WTC11 (cell line): ENCODE data around the gene AADACL4.

Experiments used
- ELF4 ChIP-seq: sonication (generic); formaldehyde crosslinking; IDR thresholded peaks from 2 replicates; pipeline ENCODE4 v1.8.1; 2022; ENCODE audit warnings: low read depth, mild to moderate bottlenecking, moderate library complexity, missing genetic modification reagents
- JUN ChIP-seq: sonication (generic); formaldehyde crosslinking; IDR thresholded peaks from 2 replicates; pipeline ENCODE4 v1.8.0; 2023; ENCODE audit warnings: mild to moderate bottlenecking, missing genetic modification reagents
- NR1H2 ChIP-seq: sonication (generic); formaldehyde crosslinking; IDR thresholded peaks from 2 replicates; pipeline ENCODE4 v1.9.0; 2021; ENCODE audit warnings: mild to moderate bottlenecking, moderate library complexity, missing genetic modification reagents
- RELA ChIP-seq: sonication (generic); formaldehyde crosslinking; IDR thresholded peaks from 2 replicates; pipeline ENCODE4 v1.8.1; 2022; ENCODE audit warnings: missing genetic modification reagents, mild to moderate bottlenecking, borderline replicate concordance
- TP53 ChIP-seq: sonication (generic); formaldehyde crosslinking; IDR thresholded peaks from 2 replicates; pipeline ENCODE4 v1.8.1; 2023; ENCODE audit warnings: mild to moderate bottlenecking, missing genetic modification reagents
- TF ChIP-seq, protein P1 (sequence below): sonication (generic); formaldehyde crosslinking; IDR thresholded peaks from 2 replicates; pipeline ENCODE4 v1.8.1; 2023; ENCODE audit warnings: mild to moderate bottlenecking, moderate library complexity, missing genetic modification reagents
- TF ChIP-seq, protein P2 (sequence below): fragments of 200-600 bp; IDR thresholded peaks from 2 replicates; pipeline ENCODE4 v1.8.0; 2022; ENCODE audit warnings: antibody characterized with exemption
- TF ChIP-seq, protein P3 (sequence below): sonication (generic); formaldehyde crosslinking; IDR thresholded peaks from 2 replicates; pipeline ENCODE4 v1.8.1; 2022; ENCODE audit warnings: low read depth, missing genetic modification reagents, borderline replicate concordance
- TF ChIP-seq, protein P4 (sequence below): sonication (generic); formaldehyde crosslinking; IDR thresholded peaks from 2 replicates; pipeline ENCODE4 v1.8.0; 2022; ENCODE audit warnings: mild to moderate bottlenecking, missing genetic modification reagents
- TF ChIP-seq, protein P5 (sequence below): sonication (generic); formaldehyde crosslinking; IDR thresholded peaks from 2 replicates; pipeline ENCODE4 v1.8.1; 2023; ENCODE audit warnings: mild to moderate bottlenecking, missing genetic modification reagents

DNA sequence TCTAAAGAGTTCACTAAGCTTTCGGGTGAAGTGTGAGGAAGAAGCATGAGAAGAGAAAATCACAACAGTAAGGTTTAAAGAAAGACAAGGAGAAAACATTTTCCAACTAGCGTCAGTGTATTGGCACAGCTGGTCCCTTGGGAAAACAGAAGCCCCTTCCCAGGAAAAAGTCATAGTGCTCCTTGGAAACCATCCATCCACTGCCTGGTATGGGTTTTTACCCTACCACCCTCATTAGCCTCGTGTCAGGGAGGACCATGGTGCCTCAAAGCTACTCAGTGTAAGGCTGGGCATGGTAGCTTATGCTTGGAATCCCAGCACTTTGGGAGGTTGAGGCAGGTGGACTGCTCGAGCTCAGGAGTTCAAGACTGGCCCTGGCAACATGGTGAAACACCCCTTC is 12.7 kb downstream of the AADACL4 start:
- TF ChIP-seq, protein P1, sequence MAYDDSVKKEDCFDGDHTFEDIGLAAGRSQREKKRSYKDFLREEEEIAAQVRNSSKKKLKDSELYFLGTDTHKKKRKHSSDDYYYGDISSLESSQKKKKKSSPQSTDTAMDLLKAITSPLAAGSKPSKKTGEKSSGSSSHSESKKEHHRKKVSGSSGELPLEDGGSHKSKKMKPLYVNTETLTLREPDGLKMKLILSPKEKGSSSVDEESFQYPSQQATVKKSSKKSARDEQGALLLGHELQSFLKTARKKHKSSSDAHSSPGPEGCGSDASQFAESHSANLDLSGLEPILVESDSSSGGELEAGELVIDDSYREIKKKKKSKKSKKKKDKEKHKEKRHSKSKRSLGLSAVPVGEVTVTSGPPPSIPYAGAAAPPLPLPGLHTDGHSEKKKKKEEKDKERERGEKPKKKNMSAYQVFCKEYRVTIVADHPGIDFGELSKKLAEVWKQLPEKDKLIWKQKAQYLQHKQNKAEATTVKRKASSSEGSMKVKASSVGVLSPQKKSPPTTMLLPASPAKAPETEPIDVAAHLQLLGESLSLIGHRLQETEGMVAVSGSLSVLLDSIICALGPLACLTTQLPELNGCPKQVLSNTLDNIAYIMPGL: no peak
- TF ChIP-seq, protein P2, sequence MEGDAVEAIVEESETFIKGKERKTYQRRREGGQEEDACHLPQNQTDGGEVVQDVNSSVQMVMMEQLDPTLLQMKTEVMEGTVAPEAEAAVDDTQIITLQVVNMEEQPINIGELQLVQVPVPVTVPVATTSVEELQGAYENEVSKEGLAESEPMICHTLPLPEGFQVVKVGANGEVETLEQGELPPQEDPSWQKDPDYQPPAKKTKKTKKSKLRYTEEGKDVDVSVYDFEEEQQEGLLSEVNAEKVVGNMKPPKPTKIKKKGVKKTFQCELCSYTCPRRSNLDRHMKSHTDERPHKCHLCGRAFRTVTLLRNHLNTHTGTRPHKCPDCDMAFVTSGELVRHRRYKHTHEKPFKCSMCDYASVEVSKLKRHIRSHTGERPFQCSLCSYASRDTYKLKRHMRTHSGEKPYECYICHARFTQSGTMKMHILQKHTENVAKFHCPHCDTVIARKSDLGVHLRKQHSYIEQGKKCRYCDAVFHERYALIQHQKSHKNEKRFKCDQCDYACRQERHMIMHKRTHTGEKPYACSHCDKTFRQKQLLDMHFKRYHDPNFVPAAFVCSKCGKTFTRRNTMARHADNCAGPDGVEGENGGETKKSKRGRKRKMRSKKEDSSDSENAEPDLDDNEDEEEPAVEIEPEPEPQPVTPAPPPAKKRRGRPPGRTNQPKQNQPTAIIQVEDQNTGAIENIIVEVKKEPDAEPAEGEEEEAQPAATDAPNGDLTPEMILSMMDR: no peak
- TF ChIP-seq JUN (CRISPR knock-in tag) (no peak), ELF4 (CRISPR knock-in tag) (no peak), RELA (CRISPR knock-in tag) (no peak), NR1H2 (CRISPR knock-in tag) (no peak), TP53 (no peak)
- TF ChIP-seq, protein P3, sequence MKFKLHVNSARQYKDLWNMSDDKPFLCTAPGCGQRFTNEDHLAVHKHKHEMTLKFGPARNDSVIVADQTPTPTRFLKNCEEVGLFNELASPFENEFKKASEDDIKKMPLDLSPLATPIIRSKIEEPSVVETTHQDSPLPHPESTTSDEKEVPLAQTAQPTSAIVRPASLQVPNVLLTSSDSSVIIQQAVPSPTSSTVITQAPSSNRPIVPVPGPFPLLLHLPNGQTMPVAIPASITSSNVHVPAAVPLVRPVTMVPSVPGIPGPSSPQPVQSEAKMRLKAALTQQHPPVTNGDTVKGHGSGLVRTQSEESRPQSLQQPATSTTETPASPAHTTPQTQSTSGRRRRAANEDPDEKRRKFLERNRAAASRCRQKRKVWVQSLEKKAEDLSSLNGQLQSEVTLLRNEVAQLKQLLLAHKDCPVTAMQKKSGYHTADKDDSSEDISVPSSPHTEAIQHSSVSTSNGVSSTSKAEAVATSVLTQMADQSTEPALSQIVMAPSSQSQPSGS (CRISPR knock-in tag): no peak
- TF ChIP-seq, protein P4, sequence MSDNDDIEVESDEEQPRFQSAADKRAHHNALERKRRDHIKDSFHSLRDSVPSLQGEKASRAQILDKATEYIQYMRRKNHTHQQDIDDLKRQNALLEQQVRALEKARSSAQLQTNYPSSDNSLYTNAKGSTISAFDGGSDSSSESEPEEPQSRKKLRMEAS (CRISPR knock-in tag): no peak
- TF ChIP-seq, protein P5, sequence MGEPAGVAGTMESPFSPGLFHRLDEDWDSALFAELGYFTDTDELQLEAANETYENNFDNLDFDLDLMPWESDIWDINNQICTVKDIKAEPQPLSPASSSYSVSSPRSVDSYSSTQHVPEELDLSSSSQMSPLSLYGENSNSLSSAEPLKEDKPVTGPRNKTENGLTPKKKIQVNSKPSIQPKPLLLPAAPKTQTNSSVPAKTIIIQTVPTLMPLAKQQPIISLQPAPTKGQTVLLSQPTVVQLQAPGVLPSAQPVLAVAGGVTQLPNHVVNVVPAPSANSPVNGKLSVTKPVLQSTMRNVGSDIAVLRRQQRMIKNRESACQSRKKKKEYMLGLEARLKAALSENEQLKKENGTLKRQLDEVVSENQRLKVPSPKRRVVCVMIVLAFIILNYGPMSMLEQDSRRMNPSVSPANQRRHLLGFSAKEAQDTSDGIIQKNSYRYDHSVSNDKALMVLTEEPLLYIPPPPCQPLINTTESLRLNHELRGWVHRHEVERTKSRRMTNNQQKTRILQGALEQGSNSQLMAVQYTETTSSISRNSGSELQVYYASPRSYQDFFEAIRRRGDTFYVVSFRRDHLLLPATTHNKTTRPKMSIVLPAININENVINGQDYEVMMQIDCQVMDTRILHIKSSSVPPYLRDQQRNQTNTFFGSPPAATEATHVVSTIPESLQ (CRISPR knock-in tag): no peak
